Prostate gland (tissue), 2 donors: ENCODE data around the gene RFNG. TPM values are rescaled to one million over a fixed set of nuclear protein-coding genes. Genes with fewer than 3 reads are reported as not detected.

Experiments used
- DNase-seq: peaks from one replicate; pipeline ENCODE4 v3.0.0-alpha.2; 2019; ENCODE audit warnings: low spot score
- H3K27ac ChIP-seq, 2 donors: fragments of 200-600 bp; sonication (generic); 2 replicates each; pipeline ENCODE4 v1.5.1; 2017 to 2019
- H3K27me3 ChIP-seq: fragments of 200-600 bp; sonication (generic); replicated peaks from 2 replicates; pipeline ENCODE4 v1.5.1; 2019; ENCODE audit not compliant: insufficient read depth
- H3K36me3 ChIP-seq, 2 donors: fragments of 200-600 bp; sonication (generic); 1 replicate in 1 of 2; 2 replicates in 1 of 2; pipeline versions ENCODE4 v1.5.1 to v1.8.1; 2017 to 2019
- H3K4me1 ChIP-seq: fragments of 200-600 bp; sonication (generic); replicated peaks from 2 replicates; pipeline ENCODE4 v1.5.1; 2019
- H3K4me3 ChIP-seq, 2 donors: fragments of 200-600 bp; sonication (generic); 2 replicates each; pipeline ENCODE4 v1.5.1; 2017 to 2019
- H3K9me3 ChIP-seq: fragments of 200-600 bp; sonication (generic); 2 replicates; pipeline ENCODE4 v1.5.1; 2017
- POLR2A ChIP-seq: fragments of 450-650 bp; IDR thresholded peaks from one replicate; pipeline ENCODE4 v1.6.1; 2016; ENCODE audit warnings: antibody characterized with exemption, mild to moderate bottlenecking
- POLR2AphosphoS5 ChIP-seq: sonication (generic); formaldehyde crosslinking; IDR thresholded peaks from one replicate; pipeline ENCODE4 v1.6.1; 2017; ENCODE audit warnings: antibody characterized with exemption
- WGBS: methylation state at CpG from one replicate; pipeline ENCODE4 v1.1.5; 2018; 5-methylcytosine and 5-hydroxymethylcytosine counted together
- intact Hi-C: fragments of 100-400 bp; cut with DNase I; formaldehyde crosslinking; loops from one replicate; pipeline ENCODE4 v1.14.2; 2022
- total RNA-seq, 2 donors: library from RNA; depleted of rRNA; stranded (reverse); fragments of >200 nt; gene quantifications; one replicate each; pipeline ENCODE4 v1.1.0, GENCODE V29; 2016
- TF ChIP-seq, protein P1 (sequence below), 4 experiments: fragments of 200-600 bp in 2 of 4; fragments of 450-650 bp in 2 of 4; sonication (generic) in 2 of 4; IDR thresholded peaks; 1 replicate in 3 of 4; 2 replicates in 1 of 4; pipeline ENCODE4 v1.5.1; 2016 to 2019; ENCODE audit warnings: antibody characterized with exemption in 4 of 4, mild to moderate bottlenecking in 2 of 4, moderate library complexity in 2 of 4

RFNG gene
- total RNA-seq, 2 donors from 2014 or later, result 48.8 to 92.7 TPM

DNA sequence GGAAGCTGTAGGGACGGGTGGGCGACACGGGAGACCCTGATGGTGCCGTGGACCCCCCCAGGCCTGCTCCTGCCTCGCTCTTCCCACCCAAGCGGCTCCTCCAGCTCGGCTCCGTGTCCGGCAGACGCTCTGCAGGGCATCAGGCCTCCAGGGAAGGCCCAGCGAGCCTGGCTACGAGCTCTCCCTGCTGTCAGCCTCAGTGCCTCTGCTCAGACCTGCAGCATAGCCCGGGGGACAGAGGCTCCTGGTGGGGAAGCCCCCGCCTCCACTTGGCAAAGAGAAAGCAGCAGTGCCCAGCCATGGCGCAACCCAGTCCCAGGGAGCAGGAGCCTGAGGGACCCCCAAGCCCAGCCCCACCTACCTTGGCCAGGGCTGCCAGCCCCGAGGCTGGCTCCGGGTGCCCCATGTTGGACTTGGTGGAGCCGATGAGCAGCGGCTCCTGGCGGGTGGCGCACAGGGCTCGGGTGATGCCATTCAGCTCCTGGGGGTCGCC, 40.5 kb upstream of the RFNG start:
- WGBS, result 92% methylated on average over 18 of the region's 23 CpGs
- Histone ChIP-seq H3K27me3 (no peaks in the 10 kb centered on the region), H3K4me3 (no peak overlapping the region), H3K27ac (peak overlapping the region in 1 of 2 donors; percentile 99), H3K4me1 (peaks cover 2% of the 10 kb centered on the region), H3K36me3 (peaks cover 67 to 86% of the 10 kb centered on the region in 2 donors), H3K9me3 (no peaks in the 10 kb centered on the region)
- no peak for TF ChIP-seq POLR2AphosphoS5
- TF ChIP-seq POLR2A, result no peak
- TF ChIP-seq, protein P1, sequence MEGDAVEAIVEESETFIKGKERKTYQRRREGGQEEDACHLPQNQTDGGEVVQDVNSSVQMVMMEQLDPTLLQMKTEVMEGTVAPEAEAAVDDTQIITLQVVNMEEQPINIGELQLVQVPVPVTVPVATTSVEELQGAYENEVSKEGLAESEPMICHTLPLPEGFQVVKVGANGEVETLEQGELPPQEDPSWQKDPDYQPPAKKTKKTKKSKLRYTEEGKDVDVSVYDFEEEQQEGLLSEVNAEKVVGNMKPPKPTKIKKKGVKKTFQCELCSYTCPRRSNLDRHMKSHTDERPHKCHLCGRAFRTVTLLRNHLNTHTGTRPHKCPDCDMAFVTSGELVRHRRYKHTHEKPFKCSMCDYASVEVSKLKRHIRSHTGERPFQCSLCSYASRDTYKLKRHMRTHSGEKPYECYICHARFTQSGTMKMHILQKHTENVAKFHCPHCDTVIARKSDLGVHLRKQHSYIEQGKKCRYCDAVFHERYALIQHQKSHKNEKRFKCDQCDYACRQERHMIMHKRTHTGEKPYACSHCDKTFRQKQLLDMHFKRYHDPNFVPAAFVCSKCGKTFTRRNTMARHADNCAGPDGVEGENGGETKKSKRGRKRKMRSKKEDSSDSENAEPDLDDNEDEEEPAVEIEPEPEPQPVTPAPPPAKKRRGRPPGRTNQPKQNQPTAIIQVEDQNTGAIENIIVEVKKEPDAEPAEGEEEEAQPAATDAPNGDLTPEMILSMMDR (IDR thresholded peaks at IDR 0.05), result no peak
- no peak for DNase-seq
- intact Hi-C loops, result no loop called here

DNA sequence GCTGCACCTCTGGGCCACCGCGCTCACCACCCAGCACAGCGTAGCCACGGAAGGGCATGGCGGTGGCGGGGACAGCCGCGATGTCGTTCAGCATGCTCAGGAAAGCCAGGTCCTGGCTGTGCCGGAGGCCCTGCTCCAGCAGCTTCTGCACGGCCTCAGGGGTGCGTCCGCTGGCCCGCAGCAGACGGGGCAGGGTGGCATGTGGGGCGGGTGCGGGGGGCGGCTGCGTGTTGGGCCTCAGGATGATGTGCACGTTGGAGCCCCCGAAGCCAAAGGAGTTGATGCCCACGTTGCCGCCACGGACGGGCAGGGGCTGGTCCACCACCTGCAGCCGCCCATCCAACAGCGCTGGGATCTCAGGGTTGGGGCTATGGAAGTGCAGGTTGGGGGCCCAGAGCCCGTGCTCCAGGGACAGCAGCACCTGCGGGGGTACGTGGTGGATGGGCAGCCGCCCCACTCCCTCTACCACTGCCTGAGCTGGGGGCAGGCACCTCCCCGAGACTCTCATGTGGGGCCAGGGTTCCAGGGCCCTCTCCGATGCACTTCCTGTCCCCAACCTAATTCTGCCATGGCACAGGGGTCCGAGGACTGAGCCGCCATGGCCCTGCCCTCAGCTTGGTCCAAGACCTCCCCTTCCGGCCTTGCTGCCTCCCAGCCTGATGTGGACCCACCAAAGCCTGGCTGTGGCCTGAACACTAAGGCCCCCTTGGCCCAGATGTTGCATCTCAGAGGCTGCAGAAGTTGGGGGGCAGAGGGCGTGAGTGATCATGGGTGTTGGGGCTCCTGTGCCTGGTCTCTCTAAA, 39.9 kb upstream of the RFNG start:
- Histone ChIP-seq H3K36me3 (peaks cover 74 to 93% of the 10 kb centered on the region in 2 donors), H3K9me3 (no peaks in the 10 kb centered on the region), H3K27ac (no peak overlapping the region), H3K27me3 (no peaks in the 10 kb centered on the region), H3K4me1 (peaks cover 2% of the 10 kb centered on the region), H3K4me3 (no peak overlapping the region)
- intact Hi-C loops, result no loop called here
- no peak for DNase-seq
- TF ChIP-seq POLR2AphosphoS5, result no peak
- TF ChIP-seq POLR2A, result no peak
- TF ChIP-seq, protein P1 (IDR thresholded peaks at IDR 0.05), result no peak
- 89% methylated on average over 26 of the region's 37 CpGs for WGBS

DNA sequence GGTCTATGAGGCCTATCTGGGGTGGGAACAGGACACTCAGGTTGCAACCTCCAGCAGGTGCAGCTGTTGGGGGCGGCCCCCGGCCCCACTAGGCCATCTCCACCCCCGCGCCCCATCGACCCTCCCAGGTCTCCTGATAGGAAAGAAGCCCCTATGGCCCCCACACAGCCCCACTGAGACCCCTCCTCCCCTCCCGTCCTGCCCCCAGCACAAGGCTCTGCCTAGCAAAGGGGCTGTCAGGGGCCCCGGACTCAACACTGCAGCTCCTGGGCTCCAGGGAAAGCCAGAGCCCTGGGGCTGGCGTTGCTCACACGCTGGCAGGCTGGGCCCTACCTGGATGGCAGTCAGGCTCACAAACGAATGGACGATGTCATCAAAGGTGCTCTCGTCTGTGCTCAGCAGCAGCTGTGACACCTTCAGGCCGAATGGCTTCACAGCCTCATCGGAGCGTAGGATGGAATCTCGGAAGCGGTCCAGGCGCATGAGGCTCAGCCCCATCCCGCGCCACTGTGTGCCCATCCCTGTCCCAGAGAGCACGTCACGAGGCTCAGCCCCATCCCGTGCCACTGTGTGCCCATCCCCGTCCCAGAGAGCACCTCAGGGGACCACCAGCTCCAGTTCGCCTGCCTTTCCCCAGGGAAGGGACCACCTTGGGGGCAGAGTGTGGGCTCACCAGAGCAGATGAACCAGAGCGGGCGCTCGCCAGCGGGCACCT, 39.1 kb upstream of the RFNG start:
- TF ChIP-seq, protein P1 (IDR thresholded peaks at IDR 0.05), result no peak
- TF ChIP-seq POLR2AphosphoS5 (no peak), POLR2A (no peak)
- Histone ChIP-seq H3K27ac (no peak overlapping the region), H3K36me3 (peaks cover 79 to 96% of the 10 kb centered on the region in 2 donors), H3K4me1 (peaks cover 2% of the 10 kb centered on the region), H3K4me3 (no peak overlapping the region), H3K9me3 (no peaks in the 10 kb centered on the region), H3K27me3 (no peaks in the 10 kb centered on the region)
- 94% methylated on average over 24 of the region's 29 CpGs for WGBS
- DNase-seq, result no peak
- intact Hi-C loops, result no loop called here

DNA sequence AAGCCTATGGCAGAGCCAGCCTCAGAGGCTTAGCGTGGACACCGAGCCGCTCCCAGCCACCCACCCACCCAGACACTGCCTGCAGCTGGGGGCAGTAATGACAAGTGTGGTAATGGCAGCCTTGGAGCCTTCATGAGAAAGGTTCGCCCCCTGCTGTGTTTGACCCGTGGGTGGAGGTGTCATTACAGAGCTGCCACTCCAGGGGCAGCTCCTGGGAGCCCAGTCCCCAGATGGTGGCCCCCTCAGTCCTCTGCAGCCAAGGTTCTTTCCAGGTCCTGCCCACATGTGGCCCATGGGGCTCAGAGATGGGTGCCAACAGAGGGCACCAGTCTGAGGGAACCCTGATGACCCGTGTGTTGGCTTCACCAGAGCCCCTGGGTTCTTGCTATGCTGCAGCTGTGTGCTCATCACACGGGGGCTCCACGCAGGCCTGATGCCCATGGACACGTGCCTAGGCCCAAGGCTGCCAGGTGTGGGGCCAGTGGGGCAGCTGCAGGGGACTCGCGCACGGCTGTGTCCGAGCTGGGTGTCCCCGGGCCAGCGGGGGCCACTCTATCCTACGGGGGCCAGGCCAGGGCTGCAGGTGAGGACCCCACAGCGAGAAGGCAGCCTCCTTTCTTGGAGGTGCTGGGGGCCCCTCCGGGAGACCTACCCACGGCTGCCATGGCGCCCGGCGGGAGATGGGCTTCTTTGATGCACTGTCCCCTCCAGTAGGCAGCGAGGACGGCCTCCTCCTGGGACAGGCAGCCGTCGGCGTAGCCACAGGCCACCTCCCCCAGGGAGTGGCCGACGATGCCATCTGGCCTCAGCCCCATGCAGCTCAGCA, 38.3 kb upstream of the RFNG start:
- Histone ChIP-seq H3K27ac (peak overlapping the region in 1 of 2 donors; percentile 19), H3K4me3 (no peak overlapping the region), H3K36me3 (peaks cover 79 to 95% of the 10 kb centered on the region in 2 donors), H3K9me3 (no peaks in the 10 kb centered on the region), H3K4me1 (no peaks in the 10 kb centered on the region), H3K27me3 (no peaks in the 10 kb centered on the region)
- intact Hi-C loops, result no loop called here
- 88% methylated on average over 29 of the region's 29 CpGs for WGBS
- no peak for TF ChIP-seq POLR2AphosphoS5
- TF ChIP-seq POLR2A, result no peak
- TF ChIP-seq, protein P1 (IDR thresholded peaks at IDR 0.05), result no peak
- DNase-seq, result no peak
